H9 (cell line): ENCODE measurements around the gene SMPX. TPM values are rescaled to one million over a fixed set of nuclear protein-coding genes. Genes with fewer than 3 reads are reported as not detected.

Source experiments
- DNase-seq: peaks from one replicate; pipeline ENCODE4 v3.0.0-alpha.2; 2017
- H2AFZ ChIP-seq: one replicate; pipeline ENCODE4 v1.6.1; 2013; ENCODE audit warnings: mild to moderate bottlenecking, low read length, control low read depth, moderate library complexity
- H2AK5ac ChIP-seq: 2 replicates; pipeline ENCODE4 v1.6.1; 2013; ENCODE audit warnings: low read length, control low read depth, mixed read lengths; ENCODE audit not compliant: insufficient read length
- H2BK120ac ChIP-seq: one replicate; pipeline ENCODE4 v1.6.1; 2013; ENCODE audit warnings: low read depth, mild to moderate bottlenecking, low read length, control low read depth, inconsistent platforms; ENCODE audit not compliant: poor library complexity, severe bottlenecking
- H2BK12ac ChIP-seq: 2 replicates; pipeline ENCODE4 v1.6.1; 2013; ENCODE audit warnings: low read length, control low read depth, mixed read lengths, low read depth; ENCODE audit not compliant: insufficient read length
- H2BK15ac ChIP-seq: 2 replicates; pipeline ENCODE4 v1.6.1; 2013; ENCODE audit warnings: low read depth, low read length, control low read depth
- H2BK20ac ChIP-seq: one replicate; pipeline ENCODE4 v1.6.1; 2013; ENCODE audit warnings: low read depth, mild to moderate bottlenecking, low read length, control low read depth, inconsistent platforms; ENCODE audit not compliant: poor library complexity, severe bottlenecking
- H2BK5ac ChIP-seq: 2 replicates; pipeline ENCODE4 v1.6.1; 2013; ENCODE audit warnings: low read length, control low read depth, mixed read lengths; ENCODE audit not compliant: insufficient read length
- H3K14ac ChIP-seq: 2 replicates; pipeline ENCODE4 v1.6.1; 2013; ENCODE audit warnings: low read length, control low read depth; ENCODE audit not compliant: insufficient read depth
- H3K18ac ChIP-seq: 2 replicates; pipeline ENCODE4 v1.6.1; 2013; ENCODE audit warnings: low read depth, mild to moderate bottlenecking, mixed read lengths, low read length, control low read depth; ENCODE audit not compliant: insufficient read length
- H3K23ac ChIP-seq: 2 replicates; pipeline ENCODE4 v1.6.1; 2013; ENCODE audit warnings: low read length, control low read depth, mixed read lengths, low read depth; ENCODE audit not compliant: insufficient read length
- H3K23me2 ChIP-seq: 2 replicates; pipeline ENCODE4 v1.6.1; 2013; ENCODE audit warnings: low read depth, mild to moderate bottlenecking, mixed read lengths, low read length, control low read depth; ENCODE audit not compliant: insufficient read length, poor library complexity, severe bottlenecking
- H3K27ac ChIP-seq: 2 replicates; pipeline ENCODE4 v1.5.1; 2013; ENCODE audit warnings: low read length, control low read depth, mixed read lengths, low read depth; ENCODE audit not compliant: insufficient read length
- H3K27me3 ChIP-seq: 2 replicates; pipeline ENCODE4 v1.6.1; 2013; ENCODE audit warnings: low read length, control low read depth, inconsistent platforms; ENCODE audit not compliant: insufficient read depth
- H3K4ac ChIP-seq: 2 replicates; pipeline ENCODE4 v1.6.1; 2013; ENCODE audit warnings: low read depth, mild to moderate bottlenecking, control low read depth, inconsistent platforms, low read length, moderate library complexity
- H3K4me1 ChIP-seq: 2 replicates; pipeline ENCODE4 v1.6.1; 2013; ENCODE audit warnings: low read length, control low read depth, inconsistent platforms; ENCODE audit not compliant: insufficient read depth
- H3K4me2 ChIP-seq: 2 replicates; pipeline ENCODE4 v1.6.1; 2013; ENCODE audit warnings: low read length, control low read depth, mixed read lengths; ENCODE audit not compliant: insufficient read length, insufficient read depth
- H3K56ac ChIP-seq: 2 replicates; pipeline ENCODE4 v1.6.1; 2013; ENCODE audit warnings: low read depth, mild to moderate bottlenecking, mixed read lengths, low read length, control low read depth; ENCODE audit not compliant: insufficient read length
- H3K79me1 ChIP-seq: 2 replicates; pipeline ENCODE4 v1.6.1; 2013; ENCODE audit warnings: low read depth, mild to moderate bottlenecking, moderate library complexity, low read length, control low read depth, inconsistent platforms; ENCODE audit not compliant: insufficient read depth, poor library complexity, severe bottlenecking
- H3K79me2 ChIP-seq: 2 replicates; pipeline ENCODE4 v1.6.1; 2013; ENCODE audit warnings: low read length, control low read depth, inconsistent platforms; ENCODE audit not compliant: insufficient read depth
- H3K9ac ChIP-seq: 2 replicates; pipeline ENCODE4 v1.6.1; 2013; ENCODE audit warnings: low read length, control low read depth, mixed read lengths; ENCODE audit not compliant: insufficient read length; ENCODE audit errors: extremely low read depth
- H3K9me3 ChIP-seq: one replicate; pipeline ENCODE4 v1.6.1; 2013; ENCODE audit warnings: low read depth, low read length, inconsistent platforms; ENCODE audit not compliant: control insufficient read depth
- H3T11ph ChIP-seq: one replicate; pipeline ENCODE4 v1.6.1; 2013; ENCODE audit warnings: mild to moderate bottlenecking, low read length, control low read depth, inconsistent platforms
- H4K20me1 ChIP-seq: one replicate; pipeline ENCODE4 v1.6.1; 2013; ENCODE audit not compliant: control insufficient read depth, insufficient read length, insufficient read depth
- H4K5ac ChIP-seq: 2 replicates; pipeline ENCODE4 v1.6.1; 2013; ENCODE audit warnings: low read depth, mild to moderate bottlenecking, mixed read lengths, low read length, control low read depth; ENCODE audit not compliant: insufficient read length
- H4K8ac ChIP-seq: replicated peaks from 2 replicates; pipeline ENCODE4 v1.6.1; 2013; ENCODE audit warnings: low read length, control low read depth, mixed read lengths, low read depth; ENCODE audit not compliant: insufficient read length
- H4K91ac ChIP-seq: 2 replicates; pipeline ENCODE4 v1.6.1; 2013; ENCODE audit warnings: low read depth, mild to moderate bottlenecking, moderate library complexity, mixed read lengths, low read length, control low read depth; ENCODE audit not compliant: insufficient read length
- H3K27ac Mint-ChIP-seq, 3 experiments: 2 replicates in 2 of 3; 3 replicates in 1 of 3; pipeline ENCODE4 v1.8.0; 2020 to 2021; ENCODE audit warnings: mixed read lengths in 3 of 3, mild to moderate bottlenecking in 1 of 3, moderate library complexity in 1 of 3
- H3K27me3 Mint-ChIP-seq: 2 replicates; pipeline ENCODE4 v1.8.0; 2021; ENCODE audit warnings: low read depth, mild to moderate bottlenecking, moderate library complexity, mixed read lengths
- H3K36me3 Mint-ChIP-seq, 3 experiments: 2 replicates in 2 of 3; 3 replicates in 1 of 3; pipeline ENCODE4 v1.8.0; 2020 to 2021; ENCODE audit warnings: low read depth in 3 of 3, mixed read lengths in 3 of 3; ENCODE audit not compliant: insufficient read depth in 1 of 3
- H3K4me1 Mint-ChIP-seq, 2 experiments: 2 replicates each; pipeline ENCODE4 v1.8.0; 2020; ENCODE audit warnings: mixed read lengths in 2 of 2
- H3K4me3 Mint-ChIP-seq, 2 experiments: 2 replicates in 1 of 2; 3 replicates in 1 of 2; pipeline ENCODE4 v1.8.0; 2020 to 2021; ENCODE audit warnings: mild to moderate bottlenecking in 2 of 2, mixed read lengths in 2 of 2, moderate library complexity in 1 of 2
- H3K9me3 Mint-ChIP-seq, 2 experiments: 2 replicates in 1 of 2; 3 replicates in 1 of 2; pipeline ENCODE4 v1.8.0; 2020; ENCODE audit warnings: mild to moderate bottlenecking in 2 of 2, mixed read lengths in 2 of 2, moderate library complexity in 1 of 2
- CTCF ChIP-seq: fragments of 200-600 bp; sonication (generic); conservative IDR thresholded peaks from 3 replicates; pipeline ENCODE4 v1.8.0; 2021; ENCODE audit warnings: antibody characterized with exemption, mild to moderate bottlenecking
- WGBS: extraction: QIAGEN DNeasy Blood & Tissue Kit; methylation state at CpG from one replicate; pipeline ENCODE4 v1.1.7; 2013; ENCODE audit warnings: missing lambda C conversion rate, low lambda C conversion rate, mixed read lengths; ENCODE audit not compliant: insufficient read length; ENCODE audit errors: extremely low coverage; 5-methylcytosine and 5-hydroxymethylcytosine counted together
- total RNA-seq: library from RNA; stranded (reverse); gene quantifications from 2 replicates; pipeline ENCODE4 v1.2.1, GENCODE V29; 2021

The SMPX gene
- total RNA-seq, 1 experiment from 2014 or later, result not detected

DNA sequence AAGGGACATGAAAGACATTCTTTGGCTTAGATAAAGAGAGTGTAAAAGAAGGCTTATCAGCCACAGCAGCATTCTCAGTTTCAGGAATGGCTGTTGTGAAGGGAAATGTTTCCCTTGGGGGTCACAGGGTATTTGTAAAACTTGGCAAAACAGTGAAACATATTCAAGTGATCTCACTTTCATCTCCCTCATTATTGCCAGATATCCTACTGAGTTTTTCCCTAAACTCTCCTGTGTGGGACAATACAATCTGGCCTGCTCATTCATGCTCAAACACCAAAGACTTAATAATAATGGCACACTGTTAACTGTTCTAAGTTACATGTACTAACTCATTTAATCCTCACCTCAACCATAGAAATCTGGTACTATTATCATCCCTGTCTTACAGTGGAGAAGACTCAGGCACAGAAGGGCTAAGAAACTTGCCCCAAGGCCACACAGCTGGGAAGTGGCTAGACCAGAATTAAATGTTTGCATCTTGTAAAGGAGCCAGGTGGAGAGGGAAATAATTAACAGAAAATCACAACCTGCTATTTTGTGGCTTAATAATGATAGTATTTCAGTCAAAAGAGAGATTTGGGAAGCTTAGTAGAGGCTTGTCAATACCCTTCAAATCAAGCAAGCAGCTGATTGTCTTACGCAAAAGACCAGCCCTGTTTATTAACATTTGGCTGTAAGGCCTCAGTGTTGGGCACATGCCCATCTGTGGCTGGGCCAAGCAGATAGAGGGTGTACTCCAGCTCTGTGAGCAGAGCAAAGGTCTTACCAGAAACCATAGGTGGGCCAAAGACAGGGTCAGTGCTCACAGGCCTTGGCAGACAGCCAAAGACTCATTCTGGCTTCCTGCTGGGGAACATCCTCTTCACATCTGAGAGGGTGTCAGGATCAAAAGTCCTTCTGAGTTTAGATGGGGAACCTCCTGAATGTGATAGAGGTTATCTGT lies 17.3 kb downstream of the SMPX start:
- Histone ChIP-seq H3K23ac (no peak overlapping the region), H3K79me1 (no peaks in the 10 kb centered on the region), H3K27ac (no peak overlapping the region), H3K4me1 (no peaks in the 10 kb centered on the region; the same call in 1 of the 2 replicates), H4K8ac (no peak overlapping the region), H3K27me3 (no peaks in the 10 kb centered on the region), H2BK15ac (no peak overlapping the region), H2BK12ac (no peak overlapping the region), H3K18ac (no peak overlapping the region), H2BK5ac (no peak overlapping the region), H3K14ac (no peak overlapping the region), H3K9me3 (no peaks in the 10 kb centered on the region), H2AFZ (no peak overlapping the region), H3K4ac (no peak overlapping the region), H4K91ac (no peak overlapping the region), H3K4me2 (no peak overlapping the region), H3K79me2 (no peaks in the 10 kb centered on the region), H4K5ac (no peak overlapping the region), H2AK5ac (no peak overlapping the region), H2BK20ac (no peak overlapping the region), H3K9ac (no peak overlapping the region), H3K23me2 (no peaks in the 10 kb centered on the region), H2BK120ac (no peak overlapping the region), H4K20me1 (no peaks in the 10 kb centered on the region), H3T11ph (no peak overlapping the region), H3K56ac (no peak overlapping the region)
- Mint-ChIP-seq H3K27ac (no peak overlapping the region), H3K4me3 (no peak overlapping the region), H3K27me3 (peaks cover 4% of the 10 kb centered on the region), H3K9me3 (peaks cover 0 to 23% of the 10 kb centered on the region in 2 experiments; a peak in 3 of 5 replicates), H3K36me3 (no peaks in the 10 kb centered on the region; a peak in 1 of 7 replicates), H3K4me1 (peaks cover 40 to 47% of the 10 kb centered on the region in 2 experiments)
- no peak for DNase-seq
- no peak for TF ChIP-seq CTCF
- WGBS, result no CpG with 5 or more reads among the region's 1 CpG
